SU-DHL-6 (cell line): ENCODE results near the gene FAM184A.

Experiments used
- H2AFZ ChIP-seq: fragments of 200-600 bp; sonication (generic); 2 replicates; pipeline ENCODE4 v1.6.1; 2014; ENCODE audit warnings: low read depth, mild to moderate bottlenecking, moderate library complexity, mixed read lengths, antibody characterized with exemption, low read length; ENCODE audit not compliant: severe bottlenecking
- H3F3A ChIP-seq: fragments of 200-600 bp; shearing (Covaris generic); 2 replicates; pipeline ENCODE4 v1.6.0; 2016; ENCODE audit warnings: antibody characterized with exemption, mild to moderate bottlenecking; ENCODE audit not compliant: insufficient read depth
- H3K27ac ChIP-seq: fragments of 200-600 bp; sonication (generic); 2 replicates; pipeline ENCODE4 v1.5.1; 2016; ENCODE audit warnings: low read depth, mild to moderate bottlenecking, low read length, moderate library complexity, mixed read lengths
- H3K27me3 ChIP-seq: fragments of 200-600 bp; sonication (generic), shearing (Covaris generic); 2 replicates; pipeline ENCODE4 v1.6.0; 2014; ENCODE audit warnings: mild to moderate bottlenecking, low read length
- H3K36me3 ChIP-seq: fragments of 200-600 bp; sonication (generic); 2 replicates; pipeline ENCODE4 v1.6.1; 2014; ENCODE audit warnings: mild to moderate bottlenecking, low read length, mixed read lengths
- H3K4me2 ChIP-seq: fragments of 300-600, 200-600 bp; shearing (Covaris generic), sonication (generic); 2 replicates; pipeline ENCODE4 v1.6.0; 2014; ENCODE audit warnings: low read length, low read depth, mild to moderate bottlenecking; ENCODE audit not compliant: poor library complexity, severe bottlenecking
- H3K4me3 ChIP-seq: fragments of 200-600 bp; sonication (generic); 2 replicates; pipeline ENCODE4 v1.5.1; 2014; ENCODE audit warnings: antibody characterized with exemption, low read length, mild to moderate bottlenecking, mixed read lengths; ENCODE audit not compliant: insufficient read depth, poor library complexity, severe bottlenecking
- H3K79me2 ChIP-seq: fragments of 200-600 bp; sonication (generic); 2 replicates; pipeline ENCODE4 v1.6.1; 2014; ENCODE audit warnings: mild to moderate bottlenecking, low read length, moderate library complexity; ENCODE audit not compliant: insufficient read depth
- H3K9ac ChIP-seq: fragments of 200-600 bp; sonication (generic); 2 replicates; pipeline ENCODE4 v1.7.0; 2014; ENCODE audit warnings: mild to moderate bottlenecking, low read length
- H3K9me2 ChIP-seq: fragments of 200-600 bp; sonication (generic); replicated peaks from 2 replicates; pipeline ENCODE4 v1.6.1; 2014; ENCODE audit warnings: low read length; ENCODE audit not compliant: insufficient read depth
- H3K9me3 ChIP-seq: fragments of 200-600 bp; sonication (generic); 2 replicates; pipeline ENCODE4 v1.6.1; 2014; ENCODE audit warnings: low read length, mixed read lengths; ENCODE audit not compliant: insufficient read depth
- H4K20me1 ChIP-seq: fragments of 200-600 bp; sonication (generic); 2 replicates; pipeline ENCODE4 v1.6.1; 2014; ENCODE audit warnings: low read depth, mild to moderate bottlenecking, antibody characterized with exemption, low read length, moderate library complexity, mixed read lengths
- CTCF ChIP-seq: fragments of 200-600 bp; sonication (generic); IDR thresholded peaks from one replicate; pipeline ENCODE4 v1.5.1; 2017; ENCODE audit warnings: antibody characterized with exemption, mild to moderate bottlenecking, low read length, moderate library complexity; ENCODE audit not compliant: insufficient read depth, poor library complexity, severe bottlenecking
- EZH2phosphoT487 ChIP-seq: fragments of 200-600 bp; sonication (generic), shearing (Covaris generic); conservative IDR thresholded peaks from 2 replicates; pipeline ENCODE4 v1.6.1; 2018; ENCODE audit warnings: mild to moderate bottlenecking, antibody characterized with exemption, low read length, moderate library complexity, mixed read lengths

FAM184A gene

GRCh38 chr6:118996289-118996820 lies 82.1 kb downstream of the FAM184A start:
- Histone ChIP-seq H3K27ac (no peak overlapping the region), H3K9me3 (no peaks in the 10 kb centered on the region), H3K36me3 (no peaks in the 10 kb centered on the region), H4K20me1 (no peaks in the 10 kb centered on the region), H3F3A (no peaks in the 10 kb centered on the region), H3K4me2 (no peak overlapping the region), H3K79me2 (no peaks in the 10 kb centered on the region), H2AFZ (no peak overlapping the region), H3K27me3 (no peaks in the 10 kb centered on the region), H3K9ac (no peak overlapping the region), H3K4me3 (no peak overlapping the region), H3K9me2 (no peaks in the 10 kb centered on the region)
- no peak for TF ChIP-seq CTCF
- no peak for TF ChIP-seq EZH2phosphoT487

- no peak overlapping the region for H3K9ac ChIP-seq
Observed at GRCh38 chr6:118993803-118994251, 84.6 kb downstream of the FAM184A start.

GRCh38 chr6:118993358-118993757 lies 85.1 kb downstream of the FAM184A start:
- TF ChIP-seq EZH2phosphoT487 (no peak), CTCF (no peak)
- no peaks in the 10 kb centered on the region for H3K27me3 ChIP-seq
- H3K79me2 ChIP-seq: no peaks in the 10 kb centered on the region
- H3K9ac ChIP-seq: no peak overlapping the region
- H3K9me3 ChIP-seq: no peaks in the 10 kb centered on the region
- H4K20me1 ChIP-seq: no peaks in the 10 kb centered on the region
- no peaks in the 10 kb centered on the region for H3K9me2 ChIP-seq
- no peak overlapping the region for H3K4me2 ChIP-seq
- no peak overlapping the region for H3K4me3 ChIP-seq
- no peaks in the 10 kb centered on the region for H3K36me3 ChIP-seq
- no peaks in the 10 kb centered on the region for H3F3A ChIP-seq
- no peak overlapping the region for H2AFZ ChIP-seq
- no peak overlapping the region for H3K27ac ChIP-seq

More at GRCh38 chr6:118993803-118994251, 84.6 kb downstream of the FAM184A start:
- H3K36me3 ChIP-seq: no peaks in the 10 kb centered on the region
- H3K27me3 ChIP-seq: no peaks in the 10 kb centered on the region
- H4K20me1 ChIP-seq: no peaks in the 10 kb centered on the region
- no peak overlapping the region for H3K27ac ChIP-seq
- H3K4me2 ChIP-seq: no peak overlapping the region
- H3F3A ChIP-seq: no peaks in the 10 kb centered on the region
- no peak overlapping the region for H3K4me3 ChIP-seq
- H3K9me3 ChIP-seq: no peaks in the 10 kb centered on the region
- no peaks in the 10 kb centered on the region for H3K9me2 ChIP-seq
- TF ChIP-seq CTCF (no peak), EZH2phosphoT487 (no peak)
- H3K79me2 ChIP-seq: no peaks in the 10 kb centered on the region
- H2AFZ ChIP-seq: no peak overlapping the region
